Choroid plexus epithelial cell (primary cell): ENCODE measurements around the gene ABCD4.
"Not testable (repeated sequence)": the region's sequence is repeated elsewhere in the genome, so short reads cannot be mapped to it uniquely, and the experiment has no call there.

ENCODE experiments used
- DNase-seq: peaks from one replicate; pipeline ENCODE4 v3.0.0-alpha.2; 2010; ENCODE audit warnings: low read depth
- H3K4me3 ChIP-seq: 2 replicates; pipeline ENCODE4 v1.5.1; 2011; ENCODE audit warnings: low read depth, mild to moderate bottlenecking, control low read depth, low read length, moderate library complexity
- CTCF ChIP-seq: conservative IDR thresholded peaks from 2 replicates; pipeline ENCODE4 v1.5.1; 2011; ENCODE audit warnings: low read depth, mild to moderate bottlenecking, control low read depth, inconsistent platforms, low read length, moderate library complexity

The ABCD4 gene

GRCh38 chr14:74289801-74290200 is 12.9 kb downstream of the ABCD4 start:
- DNase-seq: no peak
- TF ChIP-seq CTCF: no peak
- H3K4me3 ChIP-seq: no peak overlapping the region

GRCh38 chr14:74286736-74287135 is 16.0 kb downstream of the ABCD4 start:
- TF ChIP-seq CTCF: no peak
- no peak overlapping the region for H3K4me3 ChIP-seq
- DNase-seq: no peak

- DNase-seq: no peak
- TF ChIP-seq CTCF: no peak
- no peak overlapping the region for H3K4me3 ChIP-seq
These were observed 21.7 kb downstream of the ABCD4 start for GRCh38 chr14:74281069-74281468.

GRCh38 chr14:74278080-74278479 is 24.7 kb downstream of the ABCD4 start:
- DNase-seq: no peak
- H3K4me3 ChIP-seq: no peak overlapping the region
- no peak for TF ChIP-seq CTCF

GRCh38 chr14:74275241-74275841 is 27.4 kb downstream of the ABCD4 start:
- no peak overlapping the region for H3K4me3 ChIP-seq
- no peak for TF ChIP-seq CTCF
- DNase-seq: peak; percentile 95

GRCh38 chr14:74271365-74271764 is 31.4 kb downstream of the ABCD4 start:
- DNase-seq: no peak
- no peak overlapping the region for H3K4me3 ChIP-seq
- no peak for TF ChIP-seq CTCF

GRCh38 chr14:74270382-74271177 is 32.2 kb downstream of the ABCD4 start:
- not testable (repeated sequence) for H3K4me3 ChIP-seq
- DNase-seq: peak; percentile 67
